SJCRH30 (cell line): ENCODE results near the gene HDAC1. TPM values are rescaled to one million over a fixed set of nuclear protein-coding genes. Genes with fewer than 3 reads are reported as not detected.
"Not testable (repeated sequence)": the region's sequence is repeated elsewhere in the genome, so short reads cannot be mapped to it uniquely, and the experiment has no call there.

Source experiments
- DNase-seq, 2 experiments: peaks; one replicate each; pipeline ENCODE4 v3.0.0-alpha.2; 2015 to 2020
- H3K27ac ChIP-seq: fragments of 250-450 bp; sonication (Bioruptor Pico); 2 replicates; pipeline ENCODE4 v1.5.1; 2020; ENCODE audit warnings: mild to moderate bottlenecking, moderate library complexity
- H3K27me3 ChIP-seq: fragments of 250-450 bp; sonication (Bioruptor Pico); 2 replicates; pipeline ENCODE4 v1.5.1; 2020; ENCODE audit warnings: mild to moderate bottlenecking, moderate library complexity
- H3K36me3 ChIP-seq: fragments of 250-450 bp; sonication (Bioruptor Pico); 2 replicates; pipeline ENCODE4 v1.5.1; 2020; ENCODE audit warnings: mild to moderate bottlenecking, moderate library complexity
- H3K4me1 ChIP-seq: fragments of 250-450 bp; sonication (Bioruptor Pico); 2 replicates; pipeline ENCODE4 v1.5.1; 2020; ENCODE audit warnings: mild to moderate bottlenecking, moderate library complexity
- H3K4me3 ChIP-seq: fragments of 250-450 bp; sonication (Bioruptor Pico); 2 replicates; pipeline ENCODE4 v1.5.1; 2020; ENCODE audit warnings: mild to moderate bottlenecking, moderate library complexity
- H3K9me3 ChIP-seq: fragments of 250-450 bp; sonication (Bioruptor Pico); replicated peaks from 2 replicates; pipeline ENCODE4 v1.5.1; 2020; ENCODE audit warnings: mild to moderate bottlenecking, moderate library complexity
- total RNA-seq: library from RNA; depleted of rRNA; stranded (reverse); fragments of >200 nt; shearing (Covaris generic); gene quantifications from 2 replicates; pipeline ENCODE4 v1.2.3, GENCODE V29; 2014; rRNA removed

HDAC1 gene
- 156 and 160 TPM in 2 replicates for total RNA-seq

- Histone ChIP-seq H3K27ac (peak within 1 kb of the TSS; percentile 28), H3K36me3 (peaks cover under 1% of the 10 kb centered on the region; the same call in 1 of the 2 replicates), H3K9me3 (no peaks in the 10 kb centered on the region), H3K27me3 (no peaks in the 10 kb centered on the region), H3K4me1 (0 out of 2 replicates have a peak, but pooled peaks cover 2% of the 10 kb centered on the region), H3K4me3 (peak within 1 kb of the TSS; percentile 91)
- peak; percentile 99 for DNase-seq
These were observed at the start of gene HDAC1 for GRCh38 chr1:32291708-32292538. Gene HDAC1, plus strand, starts transcription at chr1:32292083. Its CDS starts 87 bp downstream, at chr1:32292170.

- Histone ChIP-seq H3K4me3 (no peak overlapping the region), H3K27me3 (no peaks in the 10 kb centered on the region), H3K9me3 (no peaks in the 10 kb centered on the region), H3K4me1 (peaks cover 17% of the 10 kb centered on the region), H3K36me3 (no peaks in the 10 kb centered on the region), H3K27ac (no peak overlapping the region)
- DNase-seq, result peak; percentile 56 to 74
These were observed 49.5 kb upstream of the HDAC1 start for GRCh38 chr1:32242341-32242851.

GRCh38 chr1:32246888-32247273 lies 45.0 kb upstream of the HDAC1 start, which contains the start of gene FAM167B:
Gene FAM167B, plus strand, starts transcription at chr1:32247222. Its CDS starts 200 bp downstream, at chr1:32247422.
- no peak within 1 kb of the TSS for H3K27ac ChIP-seq
- no peaks in the 10 kb centered on the region for H3K36me3 ChIP-seq
- DNase-seq, result no peak
- no peaks in the 10 kb centered on the region for H3K9me3 ChIP-seq
- H3K4me3 ChIP-seq, result no peak within 1 kb of the TSS
- H3K4me1 ChIP-seq, result peaks cover 28% of the 10 kb centered on the region
- H3K27me3 ChIP-seq, result peaks cover 9% of the 10 kb centered on the region; the same call in 1 of the 2 replicates

GRCh38 chr1:32247452-32247851 lies 44.4 kb upstream of the HDAC1 start:
- Histone ChIP-seq H3K4me3 (no peak overlapping the region), H3K4me1 (peaks cover 25% of the 10 kb centered on the region), H3K36me3 (no peaks in the 10 kb centered on the region), H3K27me3 (peaks cover 9% of the 10 kb centered on the region; the same call in 1 of the 2 replicates), H3K27ac (no peak overlapping the region), H3K9me3 (no peaks in the 10 kb centered on the region)
- DNase-seq, result no peak

- Histone ChIP-seq H3K4me3 (no peak overlapping the region), H3K4me1 (peaks cover 21% of the 10 kb centered on the region), H3K36me3 (no peaks in the 10 kb centered on the region), H3K27me3 (peaks cover 9% of the 10 kb centered on the region; the same call in 1 of the 2 replicates), H3K27ac (no peak overlapping the region), H3K9me3 (no peaks in the 10 kb centered on the region)
- DNase-seq, result peak; percentile 86 to 88
These were observed 43.6 kb upstream of the HDAC1 start for GRCh38 chr1:32247983-32248889.

- peaks cover 21% of the 10 kb centered on the region for H3K4me1 ChIP-seq
- no peaks in the 10 kb centered on the region for H3K9me3 ChIP-seq
- peaks cover 9% of the 10 kb centered on the region; the same call in 1 of the 2 replicates for H3K27me3 ChIP-seq
- no peak overlapping the region for H3K4me3 ChIP-seq
- H3K27ac ChIP-seq, result no peak overlapping the region
- H3K36me3 ChIP-seq, result no peaks in the 10 kb centered on the region
- no peak for DNase-seq
These were observed 41.9 kb upstream of the HDAC1 start for GRCh38 chr1:32249831-32250525.

GRCh38 chr1:32250893-32251716 lies 40.8 kb upstream of the HDAC1 start, which contains the start of gene LCK:
Gene LCK, plus strand, starts transcription at chr1:32251265. Its CDS starts 23,065 bp downstream, at chr1:32274330.
- peak; percentile 39 to 54 for DNase-seq
- H3K27me3 ChIP-seq, result peaks cover 13% of the 10 kb centered on the region; the same call in 1 of the 2 replicates
- H3K9me3 ChIP-seq, result no peaks in the 10 kb centered on the region
- H3K27ac ChIP-seq, result no peak within 1 kb of the TSS
- peaks cover 21% of the 10 kb centered on the region for H3K4me1 ChIP-seq
- H3K36me3 ChIP-seq, result no peaks in the 10 kb centered on the region
- H3K4me3 ChIP-seq, result no peak within 1 kb of the TSS

GRCh38 chr1:32255072-32256071 lies 36.5 kb upstream of the HDAC1 start:
- Histone ChIP-seq H3K4me3 (no peak overlapping the region), H3K36me3 (no peaks in the 10 kb centered on the region), H3K9me3 (no peaks in the 10 kb centered on the region), H3K27ac (no peak overlapping the region), H3K27me3 (peaks cover 10% of the 10 kb centered on the region; the same call in 1 of the 2 replicates), H3K4me1 (peaks cover 9% of the 10 kb centered on the region)
- DNase-seq, result no peak

GRCh38 chr1:32256473-32257226 lies 35.2 kb upstream of the HDAC1 start:
- H3K27me3 ChIP-seq, result peaks cover 3% of the 10 kb centered on the region; the same call in 1 of the 2 replicates

GRCh38 chr1:32257227-32257508 lies 34.7 kb upstream of the HDAC1 start:
- H3K36me3 ChIP-seq, result no peaks in the 10 kb centered on the region
- H3K27me3 ChIP-seq, result peaks cover 3% of the 10 kb centered on the region; the same call in 1 of the 2 replicates
- no peak overlapping the region for H3K4me3 ChIP-seq
- no peak overlapping the region for H3K27ac ChIP-seq
- DNase-seq, result no peak
- no peaks in the 10 kb centered on the region for H3K4me1 ChIP-seq
- H3K9me3 ChIP-seq, result no peaks in the 10 kb centered on the region

More at GRCh38 chr1:32256473-32257226, 35.2 kb upstream of the HDAC1 start:
- DNase-seq, result no peak
- Histone ChIP-seq H3K27ac (no peak overlapping the region), H3K4me1 (peaks cover under 1% of the 10 kb centered on the region), H3K36me3 (no peaks in the 10 kb centered on the region), H3K4me3 (no peak overlapping the region), H3K9me3 (no peaks in the 10 kb centered on the region)

GRCh38 chr1:32263236-32263593 lies 28.7 kb upstream of the HDAC1 start:
- H3K9me3 ChIP-seq, H3K4me3 ChIP-seq, H3K27me3 ChIP-seq, H3K27ac ChIP-seq, H3K4me1 ChIP-seq, DNase-seq, H3K36me3 ChIP-seq: not testable (repeated sequence)

GRCh38 chr1:32263744-32264143 lies 28.1 kb upstream of the HDAC1 start:
- Histone ChIP-seq H3K27me3 (no peaks in the 10 kb centered on the region), H3K4me1 (no peaks in the 10 kb centered on the region), H3K36me3 (no peaks in the 10 kb centered on the region), H3K4me3 (no peak overlapping the region), H3K9me3 (no peaks in the 10 kb centered on the region), H3K27ac (no peak overlapping the region)
- DNase-seq, result no peak
